Esophagus muscularis mucosa (tissue), 4 donors: ENCODE results near the gene ZBTB32. TPM values are rescaled to one million over a fixed set of nuclear protein-coding genes. Genes with fewer than 3 reads are reported as not detected.

ENCODE experiments used
- DNase-seq: peaks from one replicate; pipeline ENCODE4 v3.0.0-alpha.2; 2017; ENCODE audit errors: extremely low spot score
- H3K27ac ChIP-seq, 4 donors: fragments of 200-600 bp; sonication (generic); replicated peaks in 1 of 4; 1 replicate in 3 of 4; 2 replicates in 1 of 4; pipeline ENCODE4 v1.5.1; 2016 to 2019; ENCODE audit warnings: mild to moderate bottlenecking in 1 of 4
- H3K27me3 ChIP-seq, 4 donors: fragments of 200-600 bp; sonication (generic); one replicate each; pipeline versions ENCODE4 v1.5.1 to v1.6.0; 2016 to 2019
- H3K36me3 ChIP-seq, 4 donors: fragments of 200-600 bp; sonication (generic); one replicate each; pipeline ENCODE4 v1.5.1; 2016 to 2019
- H3K4me1 ChIP-seq, 4 donors: fragments of 200-600 bp; sonication (generic); one replicate each; pipeline ENCODE4 v1.5.1; 2016 to 2019
- H3K4me3 ChIP-seq, 4 donors: fragments of 200-600 bp; sonication (generic); 1 replicate in 2 of 4; 2 replicates in 2 of 4; pipeline ENCODE4 v1.5.1; 2016 to 2019; ENCODE audit warnings: mild to moderate bottlenecking in 4 of 4, moderate library complexity in 1 of 4
- H3K9me3 ChIP-seq, 4 donors: fragments of 200-600 bp; sonication (generic); 1 replicate in 3 of 4; 2 replicates in 1 of 4; pipeline ENCODE4 v1.5.1; 2016 to 2019
- CTCF ChIP-seq, 3 experiments: fragments of 200-600 bp in 2 of 3; fragments of 450-650 bp in 1 of 3; sonication (generic) in 2 of 3; IDR thresholded peaks; one replicate each; pipeline ENCODE4 v1.5.1; 2017 to 2019; ENCODE audit warnings: antibody characterized with exemption in 3 of 3, mild to moderate bottlenecking in 2 of 3, moderate library complexity in 1 of 3
- EP300 ChIP-seq: sonication (generic); formaldehyde crosslinking; IDR thresholded peaks from one replicate; pipeline ENCODE4 v1.6.1; 2017; ENCODE audit warnings: antibody characterized with exemption
- POLR2A ChIP-seq: fragments of 450-650 bp; IDR thresholded peaks from one replicate; pipeline ENCODE4 v1.6.1; 2017; ENCODE audit warnings: antibody characterized with exemption, moderate library complexity, mild to moderate bottlenecking, low read depth
- POLR2AphosphoS5 ChIP-seq, 2 donors: sonication (generic); formaldehyde crosslinking; IDR thresholded peaks; one replicate each; pipeline ENCODE4 v1.6.1; 2017; ENCODE audit warnings: antibody characterized with exemption in 2 of 2
- WGBS: methylation state at CpG from one replicate; pipeline ENCODE4 v1.1.5; 2018; 5-methylcytosine and 5-hydroxymethylcytosine counted together
- intact Hi-C: fragments of 100-400 bp; cut with DNase I; formaldehyde crosslinking; loops from one replicate; pipeline ENCODE4 v1.15.1; 2023
- total RNA-seq, 4 donors: library from RNA; depleted of rRNA; stranded (reverse); fragments of >200 nt; gene quantifications; one replicate each; pipeline versions ENCODE4 v1.1.0 to v1.2.1, GENCODE V29; 2016

Gene ZBTB32
- total RNA-seq, 4 donors from 2014 or later: not detected

DNA sequence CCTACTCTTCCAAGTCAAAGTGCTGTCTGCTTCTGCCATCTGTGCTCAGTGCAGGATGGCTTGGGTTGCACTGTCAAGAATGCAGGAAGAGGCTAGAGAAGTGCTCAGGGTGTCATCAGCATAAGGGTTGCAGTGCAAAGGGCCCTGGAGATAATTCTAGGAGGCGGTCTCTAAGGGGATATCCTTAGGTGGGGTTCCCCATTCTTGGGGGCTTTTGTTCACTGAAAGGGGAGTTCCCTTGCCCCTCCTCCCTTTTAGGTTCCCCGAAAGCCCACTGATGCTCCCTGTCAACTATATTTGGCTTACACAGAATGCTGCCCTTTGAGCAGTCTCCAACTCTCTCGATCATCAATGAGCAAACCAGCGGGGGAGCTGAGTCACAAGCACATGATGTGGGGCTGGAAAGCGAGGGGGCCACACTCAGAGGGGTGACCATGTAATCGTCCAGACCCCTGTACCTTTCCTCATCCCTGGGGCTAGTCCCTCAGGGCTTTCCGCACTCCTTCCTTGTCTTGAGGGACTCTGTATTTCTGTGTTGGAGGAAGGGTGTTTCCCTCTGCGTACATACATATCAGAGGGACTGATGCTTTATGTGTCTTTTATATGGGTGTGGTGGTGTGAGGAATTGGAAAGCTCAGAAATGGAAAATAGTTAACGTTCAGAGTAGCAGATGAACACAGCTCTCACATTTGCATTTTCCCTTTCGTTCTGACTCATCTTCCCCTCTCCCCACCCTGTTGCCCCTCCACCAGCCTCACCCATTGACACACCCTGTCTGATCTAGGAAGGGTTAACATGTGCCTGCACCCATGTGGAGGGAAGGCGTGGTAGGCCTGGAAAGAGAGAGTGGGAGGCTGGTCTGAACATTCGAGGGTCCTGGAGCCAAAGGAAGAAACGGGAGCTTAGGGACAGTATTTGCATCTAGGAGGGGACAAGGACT, 6.7 kb downstream of the ZBTB32 start:
- Histone ChIP-seq H3K4me1 (peaks cover 7 to 10% (median 10%) of the 10 kb centered on the region in 4 donors), H3K27ac (no peak overlapping the region), H3K9me3 (no peaks in the 10 kb centered on the region), H3K4me3 (no peak overlapping the region), H3K27me3 (no peaks in the 10 kb centered on the region), H3K36me3 (no peaks in the 10 kb centered on the region)
- WGBS: 54% methylated on average over 12 of the region's 13 CpGs
- TF ChIP-seq EP300: no peak
- no peak for TF ChIP-seq POLR2AphosphoS5 (IDR thresholded peaks at IDR 0.05)
- no peak for TF ChIP-seq CTCF (IDR thresholded peaks at IDR 0.05)
- TF ChIP-seq POLR2A: no peak
- DNase-seq: no peak
- intact Hi-C loops: no loop called here

DNA sequence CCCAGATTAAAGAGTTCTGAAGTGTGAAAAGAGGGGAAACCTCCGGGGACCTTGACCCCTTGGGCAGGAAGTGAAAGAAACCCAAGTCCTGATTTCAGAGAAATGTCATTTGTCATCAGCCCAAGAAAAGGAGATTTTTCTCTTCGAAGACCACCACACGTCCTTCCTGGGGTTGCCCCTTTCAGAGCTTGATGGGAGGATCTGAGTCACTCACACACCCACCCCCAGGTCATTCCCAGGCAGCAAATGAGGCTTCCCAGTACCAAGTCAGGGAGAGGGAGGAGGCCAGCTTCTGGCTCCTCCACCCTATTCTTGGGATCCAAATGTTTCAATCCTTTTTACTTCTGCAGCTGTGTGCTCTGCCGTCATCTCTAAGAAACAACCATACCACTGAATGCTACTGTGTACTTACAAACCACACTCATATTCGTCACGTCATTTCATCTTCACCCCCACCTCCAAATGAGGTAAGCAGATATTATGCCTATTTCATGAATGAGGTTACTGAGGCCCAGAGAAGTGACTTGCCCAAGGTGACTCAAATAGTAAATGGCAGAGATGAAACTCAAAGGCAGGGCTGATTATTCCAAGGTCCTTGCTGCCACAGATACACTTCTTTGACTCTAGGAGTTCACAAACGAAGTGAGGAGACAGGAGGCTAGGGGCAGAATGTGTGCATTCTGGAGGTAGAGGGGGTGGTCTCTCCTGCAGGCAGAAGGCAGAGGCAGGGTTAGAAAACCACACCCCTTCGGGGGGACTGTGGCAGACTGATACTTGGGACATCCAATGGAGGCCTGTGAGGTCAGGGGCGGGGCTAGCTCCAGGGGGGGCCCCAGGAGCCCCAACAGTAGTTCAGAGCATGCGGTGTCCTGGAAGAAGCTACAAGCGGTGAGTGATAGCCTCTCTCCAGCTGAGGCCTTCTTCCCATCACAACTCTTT, 8.5 kb downstream of the ZBTB32 start:
- WGBS: 70% methylated on average over 11 of the region's 11 CpGs
- TF ChIP-seq POLR2AphosphoS5 (IDR thresholded peaks at IDR 0.05) (no peak), EP300 (no peak), POLR2A (no peak), CTCF (IDR thresholded peaks at IDR 0.05) (no peak)
- H3K4me3 ChIP-seq: no peak overlapping the region

DNA sequence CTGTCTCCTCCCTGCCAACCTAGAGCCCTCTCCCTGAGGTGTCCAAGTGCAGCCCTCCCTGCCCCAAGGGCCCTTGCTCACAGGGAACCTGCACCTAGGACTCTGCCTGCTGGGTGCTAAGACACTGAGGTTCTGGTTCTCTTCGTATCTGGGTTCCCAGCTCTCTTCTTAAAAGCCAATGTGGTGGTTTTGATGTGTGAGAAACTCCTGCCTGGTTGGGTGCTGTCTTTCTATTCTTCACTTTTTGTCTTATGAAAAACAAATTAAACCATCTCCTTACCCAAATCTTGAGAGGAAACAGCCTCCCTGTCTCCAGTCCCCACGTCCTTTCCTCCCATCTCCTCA, 9.1 kb downstream of the ZBTB32 start:
- H3K27me3 ChIP-seq: no peaks in the 10 kb centered on the region
- TF ChIP-seq CTCF (IDR thresholded peaks at IDR 0.05) (no peak), POLR2A (no peak), POLR2AphosphoS5 (IDR thresholded peaks at IDR 0.05) (no peak), EP300 (no peak)
- H3K4me1 ChIP-seq: peaks cover 9 to 17% (median 15%) of the 10 kb centered on the region in 4 donors
- H3K9me3 ChIP-seq: no peaks in the 10 kb centered on the region
- no peaks in the 10 kb centered on the region for H3K36me3 ChIP-seq
- intact Hi-C loops: no loop called here
- 74% methylated on average over 2 of the region's 2 CpGs for WGBS
- no peak for DNase-seq
- H3K4me3 ChIP-seq: no peak overlapping the region
- no peak overlapping the region for H3K27ac ChIP-seq

More for the DNA sequence above, 8.5 kb downstream of the ZBTB32 start:
- Histone ChIP-seq H3K36me3 (no peaks in the 10 kb centered on the region), H3K27me3 (no peaks in the 10 kb centered on the region), H3K4me1 (peaks cover 9 to 17% (median 13%) of the 10 kb centered on the region in 4 donors), H3K9me3 (no peaks in the 10 kb centered on the region), H3K27ac (no peak overlapping the region)
- intact Hi-C loops: no loop called here
- DNase-seq: no peak

- intact Hi-C loops: no loop called here
- no peak for DNase-seq
- no peak for TF ChIP-seq EP300
- TF ChIP-seq POLR2A: no peak
- no peak for TF ChIP-seq POLR2AphosphoS5 (IDR thresholded peaks at IDR 0.05)
- TF ChIP-seq CTCF (IDR thresholded peaks at IDR 0.05): no peak
- no peak overlapping the region for H3K4me3 ChIP-seq
- peaks cover 13 to 22% (median 20%) of the 10 kb centered on the region in 4 donors for H3K4me1 ChIP-seq
- WGBS: 84% methylated on average over 12 of the region's 12 CpGs
- no peaks in the 10 kb centered on the region for H3K36me3 ChIP-seq
- H3K9me3 ChIP-seq: no peaks in the 10 kb centered on the region
- no peaks in the 10 kb centered on the region for H3K27me3 ChIP-seq
- H3K27ac ChIP-seq: no peak overlapping the region
These were observed 9.6 kb downstream of the ZBTB32 start for GRCh38 chr19:35713904-35714495.
